Measurements from ENCODE around the gene CLMP. TPM values are rescaled to one million over a fixed set of nuclear protein-coding genes. Genes with fewer than 3 reads are reported as not detected.

The CLMP gene
- total and polyA plus RNA-seq, 9 of the 15 experiments (the other 6 are each of a cell fraction or from before 2014, with no cell fraction given) = 0.02 to 0.15 (median 0.03) TPM; not detected in 6

DNA sequence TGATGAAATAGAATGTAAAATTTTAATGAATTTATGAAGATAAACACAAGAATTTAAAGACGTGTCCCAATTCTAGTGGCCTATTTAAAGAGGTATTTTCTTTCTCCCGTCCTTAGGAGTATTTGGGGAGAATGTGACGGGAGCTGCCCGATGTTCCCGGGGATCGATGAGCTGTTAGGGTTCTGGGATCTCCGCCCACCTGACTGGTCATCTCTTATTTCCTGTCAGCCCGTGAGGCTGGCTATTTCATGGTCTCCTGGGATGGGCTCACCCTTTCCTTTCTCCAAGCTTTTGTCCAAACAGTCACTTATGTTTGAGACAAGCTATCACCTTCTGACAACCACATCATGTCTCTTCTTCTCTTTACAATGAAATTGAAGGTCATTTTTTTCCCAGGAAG is 16.9 kb upstream of the CLMP start:
- Histone ChIP-seq H3K79me2 (ENCODE audit: control insufficient read depth, insufficient read depth, low read length) (no peaks in the 10 kb centered on the region), H3K27ac (ENCODE audit: extremely low read depth, low read depth, low read length) (no peak overlapping the region), H3K9me1 (ENCODE audit: control insufficient read depth, insufficient read depth, low read length) (no peaks in the 10 kb centered on the region), H2AFZ (ENCODE audit: low read depth, low read length) (no peak overlapping the region), H3K9ac (ENCODE audit: insufficient read depth in 1 of 2, low read depth in 2 of 2, low read length in 2 of 2) (no peak overlapping the region), H3K27me3 (ENCODE audit: control insufficient read depth in 2 of 2, insufficient read depth in 2 of 2, low read length in 2 of 2) (peaks cover 17 to 28% of the 10 kb centered on the region in 2 experiments; a peak in 4 of 5 replicates), H3K4me2 (ENCODE audit: insufficient read depth, low read length) (no peak overlapping the region), H4K20me1 (replicated peaks; ENCODE audit: control insufficient read depth, insufficient read depth, low read length) (no peaks in the 10 kb centered on the region), H3K4me3 (no peak overlapping the region), H3K9me3 (replicated peaks; ENCODE audit: control insufficient read depth, insufficient read depth, low read depth, low read length) (no peaks in the 10 kb centered on the region), H3K4me1 (replicated peaks in 1 of 2; ENCODE audit: control insufficient read depth in 2 of 2, insufficient read depth in 2 of 2, low read length in 2 of 2) (no peaks in the 10 kb centered on the region), H3K36me3 (ENCODE audit: control insufficient read depth, insufficient read depth, low read length) (no peaks in the 10 kb centered on the region)
- BruUV-seq (replicated peaks) = no TSS peak
- CTCF ChIA-PET (ENCODE audit: low intra/inter-chr PET ratio) = no interaction called here
- in situ Hi-C loops (cut with MboI) = no loop called here
- TF ChIP-seq ZNF79 (CRISPR knock-in tag; IDR thresholded peaks at IDR 0.05; ENCODE audit: low read depth) = no peak
- no peak for TF ChIP-seq CBFA2T3 (IDR thresholded peaks at IDR 0.05)
- TF ChIP-seq ETV6 (IDR thresholded peaks at IDR 0.05; ENCODE audit: borderline replicate concordance in 1 of 2, low read depth in 2 of 2, low read length in 1 of 2) = no peak
- TF ChIP-seq ETV6 (CRISPR knock-in tag; IDR thresholded peaks at IDR 0.05; ENCODE audit: borderline replicate concordance) = no peak
- no peak for ATAC-seq
- POLR2A ChIA-PET = no interaction called here
- intact Hi-C loops (cut with micrococcal nuclease) = no loop called here
- FAIRE-seq = no peak
- DNase-seq (ENCODE audit: extremely low read depth in 1 of 4, low spot score in 3 of 4) = no peak
- 2% methylated on average over 8 of the region's 8 CpGs for WGBS (ENCODE audit: insufficient coverage, low coverage, missing lambda C conversion rate)

DNA sequence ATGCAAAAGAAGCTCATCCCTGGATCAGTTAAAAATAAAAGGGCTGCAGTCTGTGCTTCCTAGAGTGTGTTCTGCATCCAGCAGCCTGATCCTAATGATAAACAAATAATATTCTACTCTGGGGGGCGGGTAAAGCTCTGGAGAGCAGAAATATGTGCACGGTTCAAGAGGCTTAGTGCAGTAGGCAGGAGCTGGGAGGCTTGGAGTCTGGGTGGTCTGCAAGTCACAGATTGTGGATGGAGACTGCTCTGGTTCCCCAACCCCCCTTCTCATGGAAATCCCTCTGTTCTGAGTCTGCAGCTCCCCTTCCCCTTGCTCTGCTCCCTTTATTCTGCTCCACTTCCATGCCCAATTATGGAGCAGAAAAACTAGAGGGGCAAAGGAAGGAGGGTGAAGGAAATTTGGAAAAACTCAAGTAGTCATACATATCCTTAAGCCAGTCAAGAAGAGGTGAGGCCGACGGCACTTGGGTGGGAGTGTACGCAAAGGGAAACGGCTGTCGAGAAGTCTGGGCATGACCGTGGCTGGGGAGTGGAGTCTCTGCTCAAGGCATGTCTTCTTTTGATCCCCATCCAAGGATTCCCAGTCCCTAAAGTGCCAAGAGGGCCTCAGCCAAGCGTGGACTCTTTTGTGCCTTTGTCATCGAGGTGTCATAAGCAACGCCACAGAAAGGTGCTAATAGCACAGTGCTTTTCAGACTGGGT is 16.3 kb upstream of the CLMP start:
- Histone ChIP-seq H3K79me2 (ENCODE audit: control insufficient read depth, insufficient read depth, low read length) (no peaks in the 10 kb centered on the region), H3K9ac (ENCODE audit: insufficient read depth in 1 of 2, low read depth in 2 of 2, low read length in 2 of 2) (no peak overlapping the region), H3K4me2 (ENCODE audit: insufficient read depth, low read length) (no peak overlapping the region), H3K4me3 (no peak overlapping the region), H3K9me3 (replicated peaks; ENCODE audit: control insufficient read depth, insufficient read depth, low read depth, low read length) (no peaks in the 10 kb centered on the region), H3K9me1 (ENCODE audit: control insufficient read depth, insufficient read depth, low read length) (no peaks in the 10 kb centered on the region), H3K4me1 (replicated peaks in 1 of 2; ENCODE audit: control insufficient read depth in 2 of 2, insufficient read depth in 2 of 2, low read length in 2 of 2) (no peaks in the 10 kb centered on the region), H3K27me3 (ENCODE audit: control insufficient read depth in 2 of 2, insufficient read depth in 2 of 2, low read length in 2 of 2) (peaks cover 14 to 25% of the 10 kb centered on the region in 2 experiments; a peak in 4 of 5 replicates), H4K20me1 (replicated peaks; ENCODE audit: control insufficient read depth, insufficient read depth, low read length) (no peaks in the 10 kb centered on the region), H2AFZ (ENCODE audit: low read depth, low read length) (no peak overlapping the region), H3K27ac (ENCODE audit: extremely low read depth, low read depth, low read length) (no peak overlapping the region), H3K36me3 (ENCODE audit: control insufficient read depth, insufficient read depth, low read length) (no peaks in the 10 kb centered on the region)
- FAIRE-seq = no peak
- ChIA-PET POLR2A (no interaction called here), CTCF (ENCODE audit: low intra/inter-chr PET ratio) (no interaction called here)
- no TSS peak for BruUV-seq (replicated peaks)
- no peak for ATAC-seq
- under 1% methylated on average over 11 of the region's 11 CpGs for WGBS (ENCODE audit: insufficient coverage, low coverage, missing lambda C conversion rate)
- DNase-seq (ENCODE audit: extremely low read depth in 1 of 4, low spot score in 3 of 4) = no peak
- intact Hi-C loops (cut with micrococcal nuclease) (no loop called here), in situ Hi-C loops (cut with MboI) (no loop called here)
- TF ChIP-seq JUNB (CRISPR knock-in tag; conservative IDR thresholded peaks at IDR 0.05) = no peak
- no peak for TF ChIP-seq ZFP1 (CRISPR knock-in tag; IDR thresholded peaks at IDR 0.05)
- TF ChIP-seq, protein P1, sequence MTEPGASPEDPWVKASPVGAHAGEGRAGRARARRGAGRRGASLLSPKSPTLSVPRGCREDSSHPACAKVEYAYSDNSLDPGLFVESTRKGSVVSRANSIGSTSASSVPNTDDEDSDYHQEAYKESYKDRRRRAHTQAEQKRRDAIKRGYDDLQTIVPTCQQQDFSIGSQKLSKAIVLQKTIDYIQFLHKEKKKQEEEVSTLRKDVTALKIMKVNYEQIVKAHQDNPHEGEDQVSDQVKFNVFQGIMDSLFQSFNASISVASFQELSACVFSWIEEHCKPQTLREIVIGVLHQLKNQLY (CRISPR knock-in tag; conservative IDR thresholded peaks at IDR 0.05) = no peak
- no peak for TF ChIP-seq ZNF212 (CRISPR knock-in tag; IDR thresholded peaks at IDR 0.05)
- TF ChIP-seq, protein P2, sequence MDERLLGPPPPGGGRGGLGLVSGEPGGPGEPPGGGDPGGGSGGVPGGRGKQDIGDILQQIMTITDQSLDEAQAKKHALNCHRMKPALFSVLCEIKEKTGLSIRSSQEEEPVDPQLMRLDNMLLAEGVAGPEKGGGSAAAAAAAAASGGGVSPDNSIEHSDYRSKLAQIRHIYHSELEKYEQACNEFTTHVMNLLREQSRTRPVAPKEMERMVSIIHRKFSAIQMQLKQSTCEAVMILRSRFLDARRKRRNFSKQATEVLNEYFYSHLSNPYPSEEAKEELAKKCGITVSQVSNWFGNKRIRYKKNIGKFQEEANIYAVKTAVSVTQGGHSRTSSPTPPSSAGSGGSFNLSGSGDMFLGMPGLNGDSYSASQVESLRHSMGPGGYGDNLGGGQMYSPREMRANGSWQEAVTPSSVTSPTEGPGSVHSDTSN (CRISPR knock-in tag; IDR thresholded peaks at IDR 0.05; ENCODE audit: low read depth) = no peak
- TF ChIP-seq, protein P2 (tag; conservative IDR thresholded peaks at IDR 0.05; ENCODE audit: low read depth) = no peak
- TF ChIP-seq MAFF (IDR thresholded peaks at IDR 0.05; ENCODE audit: low read length) = no peak
- TF ChIP-seq, protein P3, sequence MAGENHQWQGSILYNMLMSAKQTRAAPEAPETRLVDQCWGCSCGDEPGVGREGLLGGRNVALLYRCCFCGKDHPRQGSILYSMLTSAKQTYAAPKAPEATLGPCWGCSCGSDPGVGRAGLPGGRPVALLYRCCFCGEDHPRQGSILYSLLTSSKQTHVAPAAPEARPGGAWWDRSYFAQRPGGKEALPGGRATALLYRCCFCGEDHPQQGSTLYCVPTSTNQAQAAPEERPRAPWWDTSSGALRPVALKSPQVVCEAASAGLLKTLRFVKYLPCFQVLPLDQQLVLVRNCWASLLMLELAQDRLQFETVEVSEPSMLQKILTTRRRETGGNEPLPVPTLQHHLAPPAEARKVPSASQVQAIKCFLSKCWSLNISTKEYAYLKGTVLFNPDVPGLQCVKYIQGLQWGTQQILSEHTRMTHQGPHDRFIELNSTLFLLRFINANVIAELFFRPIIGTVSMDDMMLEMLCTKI (IDR thresholded peaks at IDR 0.05; ENCODE audit: partially characterized antibody) = no peak

Measured in K562 (cell line).